NCI-H1694 treated with DMSO at 0.1 percent for 48 hours (cell line): ENCODE measurements around the gene ICAM2.
"Not testable (repeated sequence)": the region's sequence is repeated elsewhere in the genome, so short reads cannot be mapped to it uniquely, and the experiment has no call there.

Source experiments
- DNase-seq: peaks from one replicate; lab custom pipeline; 2025; lab: John Stamatoyannopoulos, UW

Gene ICAM2

GRCh38 chr17:63997341-63998048, 22.9 kb downstream of the ICAM2 start:
- no peak for DNase-seq

GRCh38 chr17:63996430-63997182, 23.8 kb downstream of the ICAM2 start:
- no peak for DNase-seq

GRCh38 chr17:63995626-63996025, 24.8 kb downstream of the ICAM2 start:
- DNase-seq = no peak

DNA sequence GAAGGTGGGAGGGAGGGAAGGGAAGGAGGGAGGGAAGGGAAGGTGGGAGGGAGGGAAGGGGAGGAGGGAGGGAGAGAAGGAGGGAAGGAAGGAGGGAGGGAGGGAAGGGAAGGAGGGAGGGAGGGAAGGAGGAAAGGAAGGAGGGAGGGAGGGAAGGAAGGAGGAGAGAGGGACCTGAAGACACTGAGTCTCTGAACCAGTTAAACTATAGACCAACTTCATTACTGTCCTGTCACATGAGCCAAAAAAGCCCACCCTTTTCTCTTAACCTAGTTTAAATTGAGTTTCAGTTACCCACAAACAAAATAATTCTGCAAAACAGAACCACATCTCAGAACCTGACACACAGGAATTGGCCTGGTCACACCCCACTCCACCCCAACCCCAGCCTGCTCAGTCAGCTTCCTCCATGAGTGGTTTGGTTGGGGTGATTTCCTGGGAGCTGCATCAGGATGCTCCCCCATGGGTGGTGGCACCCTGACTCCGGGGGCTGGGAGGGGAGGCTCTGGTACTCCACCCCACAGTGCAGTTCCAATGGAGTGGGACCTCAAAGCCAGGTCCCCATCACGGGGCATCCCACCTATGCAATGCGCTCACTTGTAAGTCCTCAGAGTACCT, 27.0 kb downstream of the ICAM2 start:
- DNase-seq = no peak

- no peak for DNase-seq
Observed at GRCh38 chr17:63991611-63992010, 28.8 kb downstream of the ICAM2 start.

GRCh38 chr17:63989622-63990345, 30.6 kb downstream of the ICAM2 start:
- no peak for DNase-seq

GRCh38 chr17:63988741-63989621, 31.5 kb downstream of the ICAM2 start:
- no peak for DNase-seq

DNA sequence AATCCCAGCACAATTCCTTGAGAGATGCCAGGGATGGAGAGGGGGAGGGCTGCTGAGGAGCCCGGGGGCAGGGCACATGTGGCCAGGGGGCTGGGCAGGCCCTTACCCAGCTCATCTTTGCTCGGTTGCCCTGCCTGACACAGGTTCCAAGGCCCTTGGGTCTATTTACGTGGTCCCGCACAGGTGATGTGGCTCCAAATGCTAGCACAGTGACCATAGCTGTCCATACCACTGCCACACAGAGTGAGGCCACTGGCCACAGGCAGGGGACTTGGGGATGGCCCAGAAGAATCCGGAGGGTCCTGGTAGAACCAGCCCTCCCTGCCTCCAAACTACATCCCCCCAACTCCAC, 32.3 kb downstream of the ICAM2 start:
- no peak for DNase-seq

DNA sequence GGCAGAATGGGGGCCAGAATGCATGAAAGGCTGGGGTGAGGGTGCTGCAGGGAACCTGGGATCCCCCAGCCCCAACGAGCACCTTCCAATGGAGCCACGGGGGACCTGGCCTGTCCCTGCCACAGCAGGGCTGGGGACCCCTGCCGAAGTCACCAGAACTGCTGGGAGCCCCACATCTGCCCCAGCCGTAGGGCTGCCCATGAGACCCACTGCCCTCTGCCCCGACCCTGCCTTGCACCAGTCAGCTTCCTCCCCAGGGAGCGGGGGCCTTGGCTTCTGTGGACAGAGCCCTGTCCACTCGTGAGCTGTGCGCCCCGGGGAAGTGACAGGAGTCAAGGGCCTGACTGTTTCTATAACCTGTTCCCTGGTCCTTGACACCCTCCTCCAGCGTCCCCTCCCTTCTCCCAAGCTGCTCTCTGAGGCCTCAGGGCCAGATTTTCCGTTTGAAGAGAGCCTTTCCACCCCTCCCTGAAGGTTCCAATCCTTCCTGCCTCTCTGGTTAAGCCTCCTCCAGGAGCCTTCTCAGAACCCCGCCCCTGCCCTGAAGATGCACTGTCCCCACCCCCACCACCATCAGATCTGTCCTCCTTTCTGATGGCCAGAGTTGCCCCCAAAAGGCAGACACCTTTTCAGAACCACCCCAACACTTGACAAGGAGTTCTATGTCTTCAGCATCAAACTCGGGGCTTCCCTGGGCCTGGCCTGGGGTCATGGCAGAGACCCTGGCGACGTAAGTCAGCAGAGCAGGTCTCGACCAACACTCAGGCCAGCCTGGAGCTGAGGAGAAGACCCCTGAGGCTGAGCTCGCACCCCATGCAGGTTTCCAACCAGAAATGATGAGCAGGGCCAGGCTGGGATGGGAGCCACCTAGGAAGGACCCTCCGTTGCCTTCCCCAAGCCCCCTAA, 33.0 kb downstream of the ICAM2 start:
- DNase-seq = no peak

- DNase-seq = no peak
Observed at GRCh38 chr17:63986821-63987220, 33.6 kb downstream of the ICAM2 start.

- no peak for DNase-seq
Observed at GRCh38 chr17:63985387-63986140, 34.9 kb downstream of the ICAM2 start.

GRCh38 chr17:63984651-63985386, 35.6 kb downstream of the ICAM2 start:
- DNase-seq = no peak

DNA sequence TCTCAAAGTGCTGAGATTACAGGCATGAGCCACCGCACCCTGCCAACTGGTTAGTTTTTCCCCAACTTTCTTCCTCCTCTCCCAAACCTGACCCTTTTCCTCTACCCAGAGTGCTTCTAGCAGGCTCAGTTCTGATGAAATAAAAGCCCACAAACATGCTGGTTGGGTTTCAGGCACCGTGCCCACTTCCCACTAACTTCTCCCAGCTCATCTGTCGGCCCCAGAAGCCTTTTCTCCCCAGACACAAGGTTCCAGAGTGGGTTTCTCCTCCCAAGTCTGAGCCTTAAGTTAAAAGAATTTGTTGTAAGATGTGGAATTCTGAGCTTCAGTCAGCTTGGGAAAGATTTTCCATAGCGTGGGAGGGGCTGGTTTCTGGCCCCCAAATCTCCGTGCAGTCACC, 36.2 kb downstream of the ICAM2 start:
- DNase-seq = no peak

DNA sequence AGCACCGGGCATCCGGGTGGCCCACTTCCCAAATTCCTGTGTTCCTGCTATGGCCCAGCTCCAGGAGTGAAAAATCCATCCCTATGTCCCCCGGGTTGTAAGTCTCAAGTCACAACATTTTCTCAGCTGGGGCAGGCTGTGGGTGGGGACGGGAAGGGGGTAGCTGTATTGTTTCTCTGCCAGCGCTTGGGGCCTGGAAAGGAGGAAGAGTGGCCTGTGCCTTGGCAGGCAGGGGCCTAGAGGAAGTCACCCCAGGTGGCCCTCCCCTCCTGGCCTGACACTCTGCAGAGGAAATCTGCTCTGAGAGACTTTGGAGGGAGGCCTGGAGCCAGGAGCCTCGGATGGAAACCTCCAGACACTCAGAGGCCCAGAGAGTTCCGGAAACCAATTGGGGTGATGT, 37.1 kb downstream of the ICAM2 start:
- DNase-seq = no peak

GRCh38 chr17:63982641-63983040, 37.8 kb downstream of the ICAM2 start:
- not testable (repeated sequence) for DNase-seq

DNA sequence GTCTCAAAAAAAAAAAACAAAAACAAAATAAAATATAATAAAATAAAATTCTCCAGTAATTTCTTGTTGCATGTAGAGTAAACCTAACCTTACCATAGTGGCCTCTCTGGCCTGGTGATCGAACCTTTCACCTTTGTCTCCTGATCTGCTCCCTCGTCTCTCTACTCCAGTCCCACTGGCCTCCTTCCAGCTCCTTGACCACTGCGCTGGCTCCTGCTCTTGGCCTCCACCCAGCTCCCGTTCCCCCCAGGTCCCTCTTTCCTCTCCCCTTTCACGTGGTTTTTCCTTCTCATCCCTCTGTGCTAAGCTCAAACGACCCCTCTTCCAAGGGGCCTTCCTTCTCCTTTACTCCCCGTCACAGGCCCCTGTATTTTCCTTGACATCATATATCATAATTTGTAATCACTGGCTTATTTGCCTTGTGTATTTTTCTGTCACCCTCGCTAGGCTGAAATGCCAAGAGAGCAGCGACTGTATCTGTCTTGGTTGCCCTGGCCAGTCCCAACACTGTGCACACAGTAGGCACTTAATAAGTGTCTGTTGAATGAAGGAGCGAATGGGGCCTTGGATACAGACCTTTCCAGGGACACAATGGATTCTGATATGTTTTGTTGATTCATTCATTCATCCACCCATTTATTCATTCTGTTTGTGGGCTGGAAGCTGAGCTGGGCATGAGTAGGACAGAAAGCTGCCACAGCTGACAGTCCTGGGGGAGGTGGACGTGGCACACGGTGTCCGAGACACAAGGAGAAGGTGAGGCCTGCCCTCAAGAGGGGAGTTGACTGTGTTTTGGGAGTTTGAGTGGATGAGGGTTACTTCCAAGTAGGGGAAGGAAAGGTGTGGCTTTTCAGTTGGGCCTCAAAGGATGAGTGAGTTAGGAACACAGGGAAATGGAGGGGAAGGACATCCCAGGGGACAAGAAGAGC, 41.9 kb downstream of the ICAM2 start:
- DNase-seq = no peak

GRCh38 chr17:63976702-63977101, 43.7 kb downstream of the ICAM2 start:
- DNase-seq = no peak

DNA sequence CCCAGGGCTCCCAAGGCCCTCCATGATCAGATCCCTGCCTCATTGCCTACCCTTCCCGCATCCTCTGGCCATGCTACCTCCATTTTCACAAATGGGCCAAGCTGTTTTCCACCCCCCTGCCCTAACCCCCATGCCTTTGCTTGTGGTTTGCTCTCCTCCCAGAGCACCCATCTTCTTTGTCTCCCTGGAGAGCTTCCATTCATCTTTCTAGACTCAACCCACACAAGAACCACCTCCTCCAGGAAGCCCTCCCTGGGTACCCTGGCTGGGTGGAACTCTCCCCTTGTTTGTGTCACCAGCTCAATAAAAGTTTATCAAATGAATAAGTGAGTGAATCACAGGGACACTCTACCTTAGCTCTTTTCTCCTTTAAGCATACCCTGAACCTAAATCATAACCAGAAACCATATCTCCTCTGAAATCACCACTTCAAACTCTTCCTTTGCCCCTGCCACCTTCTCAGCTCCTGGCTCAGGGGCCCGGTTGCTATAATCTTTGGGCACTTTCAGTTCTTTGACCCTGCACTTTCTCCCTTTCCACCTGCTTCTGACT, 44.8 kb downstream of the ICAM2 start:
- DNase-seq = no peak
